H1 (cell line): ENCODE results near the gene UGT1A9.

Experiments used
- CTCF ChIP-seq, 3 experiments: IDR thresholded peaks; 1 replicate in 2 of 3; 2 replicates in 1 of 3; pipeline versions ENCODE4 v1.5.1 to v1.6.1; 2011; ENCODE audit warnings: low read length in 3 of 3, mild to moderate bottlenecking in 3 of 3, inconsistent platforms in 2 of 3, low read depth in 1 of 3, moderate library complexity in 1 of 3; ENCODE audit not compliant: insufficient read depth in 1 of 3; ENCODE audit errors: control extremely low read depth in 1 of 3
- EZH2 ChIP-seq: fragments of 200-600 bp; sonication (generic); IDR thresholded peaks from 2 replicates; pipeline ENCODE4 v1.7.1; 2012; ENCODE audit warnings: low read depth, mild to moderate bottlenecking, moderate library complexity, low read length, inconsistent platforms; ENCODE audit not compliant: severe bottlenecking
- HDAC2 ChIP-seq, 2 experiments: fragments of 300-600 bp in 1 of 2; sonication (generic) in 1 of 2; IDR thresholded peaks; 2 replicates each; pipeline ENCODE4 v1.6.1; 2011 to 2012; ENCODE audit warnings: low read depth in 2 of 2, low read length in 2 of 2, mild to moderate bottlenecking in 2 of 2, moderate library complexity in 2 of 2, borderline replicate concordance in 1 of 2, inconsistent platforms in 1 of 2
- MAFK ChIP-seq: IDR thresholded peaks from 2 replicates; pipeline ENCODE4 v1.6.1; 2012; ENCODE audit warnings: low read depth, mild to moderate bottlenecking, improper control_type of control experiment, low read length
- MAX ChIP-seq: IDR thresholded peaks from 2 replicates; pipeline ENCODE4 v1.6.1; 2012; ENCODE audit warnings: inconsistent platforms
- POLR2A ChIP-seq, 2 experiments: IDR thresholded peaks; 1 replicate in 1 of 2; 2 replicates in 1 of 2; pipeline ENCODE4 v1.6.1; 2011; ENCODE audit warnings: low read depth in 2 of 2, low read length in 2 of 2, mild to moderate bottlenecking in 2 of 2; ENCODE audit errors: control extremely low read depth in 1 of 2
- POLR2AphosphoS5 ChIP-seq: IDR thresholded peaks from 2 replicates; pipeline ENCODE4 v1.6.1; 2011; ENCODE audit warnings: low read depth, low read length
- RAD21 ChIP-seq, 2 experiments: IDR thresholded peaks in 1 of 2; conservative IDR thresholded peaks in 1 of 2; 2 replicates each; pipeline ENCODE4 v1.6.1; 2011; ENCODE audit warnings: low read depth in 2 of 2, low read length in 2 of 2, improper control_type of control experiment in 1 of 2, inconsistent platforms in 1 of 2, mild to moderate bottlenecking in 1 of 2, moderate library complexity in 1 of 2
- SIN3A ChIP-seq, 2 experiments: IDR thresholded peaks in 1 of 2; conservative IDR thresholded peaks in 1 of 2; 2 replicates each; pipeline ENCODE4 v1.6.1; 2011 to 2012; ENCODE audit warnings: low read length in 2 of 2, improper control_type of control experiment in 1 of 2, low read depth in 1 of 2, mild to moderate bottlenecking in 1 of 2
- USF2 ChIP-seq: IDR thresholded peaks from 2 replicates; pipeline ENCODE4 v1.6.1; 2011; ENCODE audit warnings: low read length, improper control_type of control experiment
- ZNF274 ChIP-seq: IDR thresholded peaks from 2 replicates; pipeline ENCODE4 v1.7.0; 2012; ENCODE audit warnings: low read length, borderline replicate concordance; ENCODE audit errors: extremely low read depth

GRCh38 chr2:233764264-233764663 is 92.6 kb downstream of the UGT1A9 start:
- no peak for TF ChIP-seq HDAC2 (IDR thresholded peaks at IDR 0.05; ENCODE audit: borderline replicate concordance in 1 of 2, low read depth in 2 of 2, low read length in 2 of 2)
- no peak for TF ChIP-seq RAD21 (IDR thresholded peaks at IDR 0.05 in 1 of 2, conservative IDR thresholded peaks at IDR 0.05 in 1 of 2; ENCODE audit: low read depth in 2 of 2, low read length in 2 of 2)
- TF ChIP-seq CTCF (IDR thresholded peaks at IDR 0.05; ENCODE audit: control extremely low read depth in 1 of 3, insufficient read depth in 1 of 3, low read depth in 1 of 3, low read length in 3 of 3), result no peak
- TF ChIP-seq EZH2, result no peak
- no peak for TF ChIP-seq MAFK
- no peak for TF ChIP-seq POLR2A (IDR thresholded peaks at IDR 0.05; ENCODE audit: control extremely low read depth in 1 of 2, low read depth in 2 of 2, low read length in 2 of 2)
- no peak for TF ChIP-seq POLR2AphosphoS5
- TF ChIP-seq MAX, result no peak
- TF ChIP-seq SIN3A (conservative IDR thresholded peaks at IDR 0.05 in 1 of 2, IDR thresholded peaks at IDR 0.05 in 1 of 2; ENCODE audit: low read depth in 1 of 2, low read length in 2 of 2), result no peak
- no peak for TF ChIP-seq USF2
- TF ChIP-seq ZNF274, result no peak
